Measurements from ENCODE around the gene HAPSTR1. TPM values are rescaled to one million over a fixed set of nuclear protein-coding genes. Genes with fewer than 3 reads are reported as not detected.

Gene HAPSTR1
- total and polyA plus RNA-seq, 2 of the 13 experiments (the other 11 are each of a cell fraction or from before 2014, with no cell fraction given) = 25.2 to 83.2 TPM

DNA sequence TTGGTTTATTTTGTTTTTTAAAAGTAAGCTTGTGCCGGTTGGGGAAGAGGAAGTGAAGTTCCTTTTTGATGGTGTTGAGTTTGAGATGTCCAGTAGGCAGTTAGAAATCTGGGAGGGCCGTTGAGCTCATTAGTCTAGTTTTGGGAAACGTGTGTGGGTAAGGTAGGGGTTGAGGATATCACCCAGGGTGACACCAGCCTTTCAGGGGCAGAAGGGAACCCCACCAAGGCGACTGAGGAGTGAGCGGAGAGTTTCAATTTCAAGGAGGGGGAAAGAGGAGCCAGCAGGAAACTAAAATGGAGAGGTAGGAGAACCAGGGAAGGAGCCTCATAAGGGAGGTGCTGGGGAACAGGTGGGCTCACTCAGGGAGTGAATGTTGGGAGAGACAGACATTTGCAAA lies 22.7 kb downstream of the HAPSTR1 start:
- H3K9me3 ChIP-seq (ENCODE audit: low read length) = no peaks in the 10 kb centered on the region
- no peak overlapping the region for H2AFZ ChIP-seq (ENCODE audit: low read length)
- 95% methylated on average over 5 of the region's 5 CpGs for WGBS (ENCODE audit: low lambda C conversion rate)
- BruUV-seq (replicated peaks) = no TSS peak
- peak overlapping the region; percentile 6 for H3K27ac ChIP-seq (ENCODE audit: extremely low read length, insufficient read depth, low read length)
- peaks cover 95% of the 10 kb centered on the region for H3K79me2 ChIP-seq (ENCODE audit: insufficient read depth, low read length)
- ChIA-PET POLR2A (interaction anchor here (1.1 kb wide), 1 partner anchor 23 kb away, joined by 5 read pairs; no protein-coding TSS in a partner anchor), CTCF (ENCODE audit: low intra/inter-chr PET ratio, low total read pairs) (no interaction called here)
- DNase-seq (ENCODE audit: low spot score) = no peak
- ATAC-seq = no peak
- no peaks in the 10 kb centered on the region for H3K27me3 ChIP-seq (ENCODE audit: control insufficient read depth in 1 of 2, insufficient read depth in 2 of 2, low read length in 2 of 2)
- intact Hi-C loops (cut with micrococcal nuclease; ENCODE audit: unreplicated experiment) (no loop called here), in situ Hi-C loops (cut with HindIII; ENCODE audit: extremely low pct_ligation_motif_present, low pct_unique_long_range_greater_than_20kb) (no loop called here)
- no peak for FAIRE-seq
- peaks cover 27 to 67% of the 10 kb centered on the region in 2 experiments for H3K36me3 ChIP-seq (replicated peaks in 1 of 2; ENCODE audit: control insufficient read depth in 1 of 2, insufficient read depth in 2 of 2, low read length in 2 of 2)
- H3K4me1 ChIP-seq (ENCODE audit: insufficient read depth, low read length) = peaks cover 71% of the 10 kb centered on the region
- TF ChIP-seq NAIF1 (CRISPR knock-in tag; IDR thresholded peaks at IDR 0.05; ENCODE audit: borderline replicate concordance) (0 out of 2 replicates have a peak, but pooled peaks have one; percentile 33), KMT2A (CRISPR knock-in tag; IDR thresholded peaks at IDR 0.05) (no peak), ZC3H4 (CRISPR knock-in tag; IDR thresholded peaks at IDR 0.05; ENCODE audit: borderline replicate concordance) (no peak)
- TF ChIP-seq, protein P1, sequence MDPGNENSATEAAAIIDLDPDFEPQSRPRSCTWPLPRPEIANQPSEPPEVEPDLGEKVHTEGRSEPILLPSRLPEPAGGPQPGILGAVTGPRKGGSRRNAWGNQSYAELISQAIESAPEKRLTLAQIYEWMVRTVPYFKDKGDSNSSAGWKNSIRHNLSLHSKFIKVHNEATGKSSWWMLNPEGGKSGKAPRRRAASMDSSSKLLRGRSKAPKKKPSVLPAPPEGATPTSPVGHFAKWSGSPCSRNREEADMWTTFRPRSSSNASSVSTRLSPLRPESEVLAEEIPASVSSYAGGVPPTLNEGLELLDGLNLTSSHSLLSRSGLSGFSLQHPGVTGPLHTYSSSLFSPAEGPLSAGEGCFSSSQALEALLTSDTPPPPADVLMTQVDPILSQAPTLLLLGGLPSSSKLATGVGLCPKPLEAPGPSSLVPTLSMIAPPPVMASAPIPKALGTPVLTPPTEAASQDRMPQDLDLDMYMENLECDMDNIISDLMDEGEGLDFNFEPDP (CRISPR knock-in tag; conservative IDR thresholded peaks at IDR 0.05) = 0 out of 2 replicates have a peak, but pooled peaks have one; percentile 17
- H3K4me3 ChIP-seq (replicated peaks in 1 of 3; ENCODE audit: insufficient read depth in 1 of 3, low read depth in 2 of 3, low read length in 3 of 3) = no peak overlapping the region
- H3K4me2 ChIP-seq (ENCODE audit: low read depth, low read length) = no peak overlapping the region
- H3K9ac ChIP-seq (ENCODE audit: insufficient read depth, low read depth, low read length) = no peak overlapping the region
- peaks cover 75% of the 10 kb centered on the region for H4K20me1 ChIP-seq (ENCODE audit: insufficient read depth, low read length)

DNA sequence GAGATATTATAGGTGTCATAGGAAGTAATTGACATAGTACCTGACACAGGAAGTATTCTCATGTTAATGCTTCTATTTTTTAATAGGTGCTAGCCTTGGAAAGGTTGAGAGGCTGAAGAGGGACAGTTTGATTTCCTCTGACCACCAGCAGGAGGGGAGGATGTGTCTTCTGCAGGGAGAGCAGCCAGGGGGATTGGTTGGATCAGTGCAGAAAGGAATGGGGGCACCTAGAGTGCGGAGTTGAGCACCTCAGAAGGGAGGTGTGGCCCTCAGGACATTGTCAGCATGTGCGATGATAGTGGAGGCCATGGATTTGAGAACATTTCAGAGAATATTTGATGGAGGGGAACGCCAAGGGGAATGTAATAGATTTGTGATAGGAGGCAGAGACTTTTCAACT lies 23.4 kb downstream of the HAPSTR1 start:
- H3K9me3 ChIP-seq (ENCODE audit: low read length) = no peaks in the 10 kb centered on the region
- DNase-seq (ENCODE audit: low spot score) (no peak), FAIRE-seq (no peak), ATAC-seq (peak; percentile 20)
- ChIA-PET CTCF (ENCODE audit: low intra/inter-chr PET ratio, low total read pairs) (no interaction called here), POLR2A (no interaction called here)
- BruUV-seq (replicated peaks) = no TSS peak
- no peak overlapping the region for H3K4me3 ChIP-seq (replicated peaks in 1 of 3; ENCODE audit: insufficient read depth in 1 of 3, low read depth in 2 of 3, low read length in 3 of 3)
- H3K27ac ChIP-seq (ENCODE audit: extremely low read length, insufficient read depth, low read length) = no peak overlapping the region
- peaks cover 21 to 67% of the 10 kb centered on the region in 2 experiments for H3K36me3 ChIP-seq (replicated peaks in 1 of 2; ENCODE audit: control insufficient read depth in 1 of 2, insufficient read depth in 2 of 2, low read length in 2 of 2)
- H3K9ac ChIP-seq (ENCODE audit: insufficient read depth, low read depth, low read length) = no peak overlapping the region
- no peaks in the 10 kb centered on the region for H3K27me3 ChIP-seq (ENCODE audit: control insufficient read depth in 1 of 2, insufficient read depth in 2 of 2, low read length in 2 of 2)
- intact Hi-C loops (cut with micrococcal nuclease; ENCODE audit: unreplicated experiment) (no loop called here), in situ Hi-C loops (cut with HindIII; ENCODE audit: extremely low pct_ligation_motif_present, low pct_unique_long_range_greater_than_20kb) (no loop called here)
- no peak for TF ChIP-seq ZNF468 (CRISPR knock-in tag; IDR thresholded peaks at IDR 0.05)
- TF ChIP-seq KLF16 (CRISPR knock-in tag; IDR thresholded peaks at IDR 0.05) = 0 out of 4 replicates have a peak, but pooled peaks of 1 of the 2 experiments have one; percentile 5
- no peak for TF ChIP-seq ZNF777 (CRISPR knock-in tag; IDR thresholded peaks at IDR 0.05)
- TF ChIP-seq GATAD2A (CRISPR knock-in tag; IDR thresholded peaks at IDR 0.05) = no peak
- TF ChIP-seq ZMAT3 (CRISPR knock-in tag; conservative IDR thresholded peaks at IDR 0.05) = 0 out of 2 replicates have a peak, but pooled peaks have one; percentile 34
- 0 out of 2 replicates have a peak, but pooled peaks have one; percentile 55 for TF ChIP-seq DNMT3B (CRISPR knock-in tag; conservative IDR thresholded peaks at IDR 0.05)
- WGBS (ENCODE audit: low lambda C conversion rate) = 96% methylated on average over 3 of the region's 3 CpGs
- peaks cover 92% of the 10 kb centered on the region for H3K79me2 ChIP-seq (ENCODE audit: insufficient read depth, low read length)
- H3K4me1 ChIP-seq (ENCODE audit: insufficient read depth, low read length) = peaks cover 64% of the 10 kb centered on the region
- no peak overlapping the region for H3K4me2 ChIP-seq (ENCODE audit: low read depth, low read length)
- H4K20me1 ChIP-seq (ENCODE audit: insufficient read depth, low read length) = peaks cover 68% of the 10 kb centered on the region
- no peak overlapping the region for H2AFZ ChIP-seq (ENCODE audit: low read length)
